Measurements from ENCODE around the gene THAP10. TPM values are rescaled to one million over a fixed set of nuclear protein-coding genes. Genes with fewer than 3 reads are reported as not detected.

Gene THAP10
- total RNA-seq, 1 experiment from 2014 or later: not detected

DNA sequence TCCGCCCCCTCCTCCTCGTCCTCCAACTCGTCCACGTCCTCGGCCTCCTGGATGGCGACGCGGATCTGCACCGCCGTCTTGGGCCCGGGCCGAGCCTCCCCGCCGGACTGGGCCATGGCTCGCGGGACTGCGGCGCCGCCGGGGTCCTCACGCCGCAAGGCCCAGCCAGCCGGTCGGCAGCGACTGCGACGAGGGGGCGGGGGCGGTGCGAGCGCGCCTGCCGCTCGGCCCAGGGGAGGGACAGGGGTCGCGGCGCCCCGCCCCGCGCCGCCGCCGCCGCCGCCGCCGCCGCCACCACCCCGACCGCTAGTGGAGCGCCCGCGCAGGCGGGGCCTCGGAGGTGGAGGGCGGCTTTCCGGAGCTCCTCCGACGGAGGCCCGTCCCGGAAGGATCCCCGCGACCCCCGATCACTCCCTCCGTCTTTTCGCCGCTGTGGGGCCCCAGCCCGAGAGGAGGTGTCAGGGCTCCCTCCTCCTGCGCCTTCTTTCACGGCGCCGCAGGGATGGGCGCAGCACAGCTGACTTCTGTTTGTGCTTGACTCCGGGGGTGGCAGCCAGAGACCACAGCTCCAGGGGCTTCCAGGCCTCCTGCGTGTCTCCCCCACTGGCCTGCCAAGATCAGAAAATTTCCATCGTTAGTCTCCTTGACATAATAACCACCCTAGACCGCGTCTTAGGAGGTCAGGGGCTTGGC lies 38.1 kb downstream of the THAP10 start, which contains the start of gene LARP6:
Gene LARP6, minus strand, starts transcription at position 185 of the 693 bp plus-strand sequence. Its CDS starts 69 bp downstream, at position 116.
- no peaks in the 10 kb centered on the region for H3K9me3 ChIP-seq (ENCODE audit: low read length)
- no peak within 1 kb of the TSS for H3K9ac ChIP-seq (ENCODE audit: low read length)
- H3K9me2 ChIP-seq (replicated peaks; ENCODE audit: insufficient read depth, low read length): no peaks in the 10 kb centered on the region
- H3K27ac ChIP-seq (ENCODE audit: low read length): no peak within 1 kb of the TSS
- no peak within 1 kb of the TSS for H3K4me3 ChIP-seq (ENCODE audit: low read length)
- H4K20me1 ChIP-seq (ENCODE audit: insufficient read depth, low read depth, low read length): no peaks in the 10 kb centered on the region
- H3K4me1 ChIP-seq (ENCODE audit: low read length): peaks cover 2% of the 10 kb centered on the region; the same call in 1 of the 2 replicates
- no peak within 1 kb of the TSS for H2AFZ ChIP-seq (ENCODE audit: low read length)
- DNase-seq: no peak
- no peaks in the 10 kb centered on the region for H3K27me3 ChIP-seq (ENCODE audit: low read length)
- H3K36me3 ChIP-seq (ENCODE audit: insufficient read depth, low read length): no peaks in the 10 kb centered on the region
- H3K4me2 ChIP-seq (ENCODE audit: low read depth, low read length, poor library complexity, severe bottlenecking): no peak within 1 kb of the TSS
- no peaks in the 10 kb centered on the region for H3K79me2 ChIP-seq (ENCODE audit: low read length)

DNA sequence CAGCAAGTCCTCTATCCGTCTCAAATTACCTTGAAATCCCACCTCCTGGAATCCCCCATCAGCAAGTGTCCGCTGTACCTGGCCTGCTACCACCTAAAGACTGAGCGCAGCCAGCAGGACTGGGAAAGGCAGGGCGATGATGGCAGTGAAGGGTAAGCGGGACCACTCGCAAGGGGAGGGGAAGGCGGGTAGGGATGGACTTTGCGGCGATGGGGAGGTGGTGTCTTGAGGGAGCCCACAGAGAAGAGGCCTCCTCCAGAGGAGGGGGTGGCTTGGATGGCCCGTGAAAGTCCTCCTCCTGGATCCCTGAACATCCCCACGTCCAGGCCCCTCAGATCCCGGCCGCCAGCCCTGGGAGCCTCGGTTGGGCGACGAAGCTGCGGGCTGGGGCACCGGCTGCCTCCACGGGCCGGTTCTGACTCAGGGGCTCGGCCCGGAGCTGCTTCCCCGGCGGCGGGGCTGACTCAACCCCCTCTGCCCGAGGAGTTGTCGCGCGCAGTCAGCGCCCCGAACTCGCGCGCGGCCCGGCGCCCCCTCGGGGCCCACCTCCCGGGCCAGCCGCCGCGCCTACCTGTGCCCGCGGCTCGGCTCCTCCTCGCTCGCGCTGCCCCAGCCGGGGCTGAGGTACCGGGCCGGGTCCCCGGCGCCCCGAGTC lies 38.8 kb downstream of the THAP10 start:
- Histone ChIP-seq H4K20me1 (ENCODE audit: insufficient read depth, low read depth, low read length) (no peaks in the 10 kb centered on the region), H3K27ac (ENCODE audit: low read length) (no peak overlapping the region), H3K9me3 (ENCODE audit: low read length) (no peaks in the 10 kb centered on the region), H3K4me3 (ENCODE audit: low read length) (no peak overlapping the region), H2AFZ (ENCODE audit: low read length) (no peak overlapping the region), H3K27me3 (ENCODE audit: low read length) (no peaks in the 10 kb centered on the region), H3K4me1 (ENCODE audit: low read length) (peaks cover 2% of the 10 kb centered on the region; the same call in 1 of the 2 replicates), H3K36me3 (ENCODE audit: insufficient read depth, low read length) (no peaks in the 10 kb centered on the region), H3K9ac (ENCODE audit: low read length) (no peak overlapping the region), H3K79me2 (ENCODE audit: low read length) (no peaks in the 10 kb centered on the region), H3K4me2 (ENCODE audit: low read depth, low read length, poor library complexity, severe bottlenecking) (no peak overlapping the region), H3K9me2 (replicated peaks; ENCODE audit: insufficient read depth, low read length) (no peaks in the 10 kb centered on the region)
- no peak for DNase-seq

DNA sequence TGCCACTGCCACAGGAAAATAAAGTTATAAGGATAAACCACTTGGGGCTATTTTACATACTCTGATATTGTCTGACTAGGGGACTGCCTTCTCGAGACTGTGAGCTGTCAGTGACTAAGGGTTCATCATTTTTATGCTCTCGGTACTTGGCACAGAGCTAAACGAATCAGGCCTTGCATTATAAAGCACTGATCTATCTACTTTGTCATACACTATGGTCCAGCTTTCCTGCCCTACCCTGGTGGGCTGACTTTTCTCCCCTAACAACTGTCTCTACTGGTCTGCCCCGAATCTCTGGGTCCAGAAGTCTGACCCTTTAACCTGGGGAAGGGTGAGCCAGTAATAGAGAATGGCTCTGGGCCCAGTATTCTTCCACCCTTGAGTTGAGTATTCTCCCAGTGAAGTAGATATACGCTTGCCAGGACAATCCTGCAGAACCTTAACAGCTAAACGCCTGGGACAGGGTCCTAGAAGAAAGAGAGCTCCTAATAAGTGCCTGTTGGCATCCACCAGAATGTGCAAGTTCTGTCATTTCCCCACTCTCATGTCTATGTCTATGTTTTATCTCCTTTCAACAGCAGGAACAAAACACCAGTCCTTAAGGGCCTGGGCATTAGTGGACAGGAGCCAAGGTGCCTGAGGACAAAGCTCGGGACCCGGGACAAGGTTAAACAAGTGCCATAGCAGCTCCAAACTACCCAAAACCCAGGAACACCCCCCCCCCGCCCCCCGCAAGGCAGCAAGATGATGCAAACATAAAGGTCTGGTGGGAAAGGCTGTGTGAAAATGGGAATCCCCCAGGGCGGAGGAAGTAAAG lies 39.5 kb downstream of the THAP10 start:
- no peak overlapping the region for H3K9ac ChIP-seq (ENCODE audit: low read length)
- H2AFZ ChIP-seq (ENCODE audit: low read length): no peak overlapping the region

DNA sequence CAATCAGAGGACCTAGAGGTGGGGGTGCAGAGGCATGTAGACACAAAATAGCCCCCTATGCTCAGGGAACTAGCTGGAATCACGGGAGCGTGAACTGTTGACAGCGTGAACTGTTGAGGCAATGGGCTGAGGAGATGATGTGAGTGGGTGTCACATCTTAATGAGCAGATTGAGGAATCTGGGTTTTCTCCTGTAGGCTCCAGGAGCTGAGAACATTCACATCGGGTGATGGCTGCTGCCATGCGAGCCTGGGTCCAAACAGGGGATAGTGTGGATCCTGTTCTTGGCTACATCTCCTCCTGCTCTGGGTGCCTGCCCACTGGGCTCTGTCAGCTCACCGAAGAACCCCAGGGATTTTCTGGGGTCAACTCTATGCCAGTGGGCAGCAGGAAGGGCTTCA lies 40.3 kb downstream of the THAP10 start:
- Histone ChIP-seq H3K9ac (ENCODE audit: low read length) (no peak overlapping the region), H3K9me3 (ENCODE audit: low read length) (no peaks in the 10 kb centered on the region), H3K79me2 (ENCODE audit: low read length) (no peaks in the 10 kb centered on the region), H3K4me2 (ENCODE audit: low read depth, low read length, poor library complexity, severe bottlenecking) (no peak overlapping the region), H3K4me3 (ENCODE audit: low read length) (no peak overlapping the region), H4K20me1 (ENCODE audit: insufficient read depth, low read depth, low read length) (no peaks in the 10 kb centered on the region), H3K27me3 (ENCODE audit: low read length) (no peaks in the 10 kb centered on the region), H2AFZ (ENCODE audit: low read length) (no peak overlapping the region), H3K9me2 (replicated peaks; ENCODE audit: insufficient read depth, low read length) (no peaks in the 10 kb centered on the region), H3K36me3 (ENCODE audit: insufficient read depth, low read length) (no peaks in the 10 kb centered on the region), H3K4me1 (ENCODE audit: low read length) (peaks cover 2% of the 10 kb centered on the region; the same call in 1 of the 2 replicates), H3K27ac (ENCODE audit: low read length) (no peak overlapping the region)
- no peak for DNase-seq

More for the DNA sequence above, 39.5 kb downstream of the THAP10 start:
- H3K27me3 ChIP-seq (ENCODE audit: low read length): no peaks in the 10 kb centered on the region
- H3K4me2 ChIP-seq (ENCODE audit: low read depth, low read length, poor library complexity, severe bottlenecking): no peak overlapping the region
- no peaks in the 10 kb centered on the region for H3K79me2 ChIP-seq (ENCODE audit: low read length)
- H3K27ac ChIP-seq (ENCODE audit: low read length): no peak overlapping the region
- H3K4me3 ChIP-seq (ENCODE audit: low read length): no peak overlapping the region
- no peaks in the 10 kb centered on the region for H3K36me3 ChIP-seq (ENCODE audit: insufficient read depth, low read length)
- H3K4me1 ChIP-seq (ENCODE audit: low read length): peaks cover 2% of the 10 kb centered on the region; the same call in 1 of the 2 replicates
- no peaks in the 10 kb centered on the region for H3K9me2 ChIP-seq (replicated peaks; ENCODE audit: insufficient read depth, low read length)
- no peaks in the 10 kb centered on the region for H3K9me3 ChIP-seq (ENCODE audit: low read length)
- H4K20me1 ChIP-seq (ENCODE audit: insufficient read depth, low read depth, low read length): no peaks in the 10 kb centered on the region
- no peak for DNase-seq

DNA sequence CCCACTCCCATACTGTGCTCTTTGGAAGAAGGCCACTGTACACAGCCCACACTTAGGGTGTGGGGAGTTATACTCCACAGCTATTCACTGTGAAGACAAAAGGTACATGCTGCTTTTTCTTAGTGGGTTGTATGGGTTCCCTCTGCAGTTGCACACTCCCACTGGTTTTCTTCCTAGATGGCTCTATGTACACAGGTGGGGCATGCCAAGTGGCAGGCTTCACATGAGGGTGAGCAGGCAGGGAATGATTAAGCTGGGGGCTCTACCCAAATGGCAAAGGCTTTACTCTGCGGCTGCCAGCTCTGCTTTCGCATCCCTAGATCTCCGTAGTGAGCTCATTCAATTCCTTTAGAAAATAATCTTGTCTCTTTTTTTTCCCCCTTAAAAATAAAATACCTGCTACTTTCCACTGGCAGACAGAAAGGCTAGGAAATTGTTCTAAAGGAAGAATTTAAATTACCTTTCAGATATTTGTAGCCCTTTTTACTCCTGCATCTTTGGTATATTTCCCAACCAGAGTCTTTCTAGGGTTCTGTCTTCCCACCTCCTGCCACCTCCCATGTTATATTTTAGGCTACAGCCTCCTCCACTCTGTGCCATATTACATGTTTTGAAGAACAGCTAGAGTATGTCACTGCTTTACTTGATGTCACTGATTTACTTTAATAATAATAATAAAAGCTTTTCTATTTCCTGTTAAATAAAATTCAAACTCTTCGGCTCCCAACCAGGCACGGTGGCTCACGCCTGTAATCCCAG lies 46.5 kb downstream of the THAP10 start:
- no peak overlapping the region for H3K27ac ChIP-seq (ENCODE audit: low read length)
- H3K4me3 ChIP-seq (ENCODE audit: low read length): no peak overlapping the region
- H3K4me1 ChIP-seq (ENCODE audit: low read length): no peaks in the 10 kb centered on the region
- H3K9me3 ChIP-seq (ENCODE audit: low read length): no peaks in the 10 kb centered on the region
- no peak overlapping the region for H3K4me2 ChIP-seq (ENCODE audit: low read depth, low read length, poor library complexity, severe bottlenecking)
- no peaks in the 10 kb centered on the region for H3K36me3 ChIP-seq (ENCODE audit: insufficient read depth, low read length)
- no peaks in the 10 kb centered on the region for H3K9me2 ChIP-seq (replicated peaks; ENCODE audit: insufficient read depth, low read length)
- H3K9ac ChIP-seq (ENCODE audit: low read length): no peak overlapping the region
- no peak overlapping the region for H2AFZ ChIP-seq (ENCODE audit: low read length)
- 0 out of 2 replicates have a peak, but pooled peaks cover 2% of the 10 kb centered on the region for H3K27me3 ChIP-seq (ENCODE audit: low read length)
- no peaks in the 10 kb centered on the region for H3K79me2 ChIP-seq (ENCODE audit: low read length)
- no peak for DNase-seq
- no peaks in the 10 kb centered on the region for H4K20me1 ChIP-seq (ENCODE audit: insufficient read depth, low read depth, low read length)

DNA sequence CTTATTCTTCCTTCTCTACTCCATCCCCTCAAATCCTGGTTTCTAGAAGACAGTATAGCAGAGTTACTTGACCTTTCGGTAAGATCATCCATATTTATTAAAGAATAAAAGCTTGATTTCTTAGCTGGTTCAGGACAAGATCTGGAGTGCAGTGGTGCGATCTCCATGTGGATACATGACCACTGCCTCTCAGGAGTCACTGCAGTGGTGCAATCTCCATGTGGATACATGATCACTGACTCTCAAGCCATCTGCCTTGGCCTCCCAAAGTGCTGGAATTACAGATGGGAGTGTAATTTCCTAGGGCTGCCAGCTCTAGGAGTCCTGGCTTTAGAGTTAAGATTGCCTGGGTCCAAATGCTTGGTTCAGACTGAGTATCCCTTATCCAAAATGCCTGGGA lies 54.8 kb downstream of the THAP10 start:
- Histone ChIP-seq H3K27me3 (ENCODE audit: low read length) (no peaks in the 10 kb centered on the region), H2AFZ (ENCODE audit: low read length) (no peak overlapping the region), H4K20me1 (ENCODE audit: insufficient read depth, low read depth, low read length) (no peaks in the 10 kb centered on the region), H3K9me2 (replicated peaks; ENCODE audit: insufficient read depth, low read length) (no peaks in the 10 kb centered on the region), H3K9me3 (ENCODE audit: low read length) (no peaks in the 10 kb centered on the region), H3K4me3 (ENCODE audit: low read length) (no peak overlapping the region), H3K79me2 (ENCODE audit: low read length) (no peaks in the 10 kb centered on the region), H3K4me1 (ENCODE audit: low read length) (no peaks in the 10 kb centered on the region), H3K36me3 (ENCODE audit: insufficient read depth, low read length) (no peaks in the 10 kb centered on the region), H3K9ac (ENCODE audit: low read length) (no peak overlapping the region), H3K4me2 (ENCODE audit: low read depth, low read length, poor library complexity, severe bottlenecking) (no peak overlapping the region), H3K27ac (ENCODE audit: low read length) (no peak overlapping the region)
- no peak for DNase-seq

DNA sequence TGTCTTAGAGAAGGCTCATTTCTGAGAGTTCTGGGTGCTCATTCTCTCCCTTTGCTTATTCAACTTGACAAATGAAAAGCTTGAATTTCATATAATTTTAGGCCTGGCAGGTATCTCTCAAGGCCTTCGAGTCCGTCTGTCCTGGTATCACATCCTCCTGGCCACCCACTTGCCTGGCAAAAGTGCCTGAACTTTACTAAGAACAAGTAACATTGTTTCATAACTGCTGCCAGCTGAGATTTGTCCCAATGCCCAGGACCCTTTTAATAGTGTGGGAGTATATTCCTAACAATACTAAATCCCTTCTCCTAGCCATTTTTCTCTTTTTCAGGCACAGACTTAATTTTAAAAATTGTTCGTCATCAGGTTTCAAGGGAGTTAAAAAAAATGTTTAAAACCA lies 56.4 kb downstream of the THAP10 start:
- Histone ChIP-seq H3K4me3 (ENCODE audit: low read length) (no peak overlapping the region), H4K20me1 (ENCODE audit: insufficient read depth, low read depth, low read length) (no peaks in the 10 kb centered on the region), H3K27ac (ENCODE audit: low read length) (no peak overlapping the region), H3K4me2 (ENCODE audit: low read depth, low read length, poor library complexity, severe bottlenecking) (no peak overlapping the region), H3K36me3 (ENCODE audit: insufficient read depth, low read length) (no peaks in the 10 kb centered on the region), H3K4me1 (ENCODE audit: low read length) (no peaks in the 10 kb centered on the region), H3K9ac (ENCODE audit: low read length) (no peak overlapping the region), H3K9me3 (ENCODE audit: low read length) (no peaks in the 10 kb centered on the region), H3K79me2 (ENCODE audit: low read length) (no peaks in the 10 kb centered on the region), H3K9me2 (replicated peaks; ENCODE audit: insufficient read depth, low read length) (no peaks in the 10 kb centered on the region), H2AFZ (ENCODE audit: low read length) (no peak overlapping the region), H3K27me3 (ENCODE audit: low read length) (no peaks in the 10 kb centered on the region)
- DNase-seq: no peak

All from Karpas-422 (cell line).